GM03348 (cell line): Measurements from ENCODE around the gene RPS15.
A peak's percentile ranks its signal among the peaks of the same experiment; 100 is the strongest.

Source experiments
- DNase-seq: peaks from one replicate; pipeline ENCODE4 v3.0.0; 2012; ENCODE audit warnings: low spot score

The RPS15 gene

DNA sequence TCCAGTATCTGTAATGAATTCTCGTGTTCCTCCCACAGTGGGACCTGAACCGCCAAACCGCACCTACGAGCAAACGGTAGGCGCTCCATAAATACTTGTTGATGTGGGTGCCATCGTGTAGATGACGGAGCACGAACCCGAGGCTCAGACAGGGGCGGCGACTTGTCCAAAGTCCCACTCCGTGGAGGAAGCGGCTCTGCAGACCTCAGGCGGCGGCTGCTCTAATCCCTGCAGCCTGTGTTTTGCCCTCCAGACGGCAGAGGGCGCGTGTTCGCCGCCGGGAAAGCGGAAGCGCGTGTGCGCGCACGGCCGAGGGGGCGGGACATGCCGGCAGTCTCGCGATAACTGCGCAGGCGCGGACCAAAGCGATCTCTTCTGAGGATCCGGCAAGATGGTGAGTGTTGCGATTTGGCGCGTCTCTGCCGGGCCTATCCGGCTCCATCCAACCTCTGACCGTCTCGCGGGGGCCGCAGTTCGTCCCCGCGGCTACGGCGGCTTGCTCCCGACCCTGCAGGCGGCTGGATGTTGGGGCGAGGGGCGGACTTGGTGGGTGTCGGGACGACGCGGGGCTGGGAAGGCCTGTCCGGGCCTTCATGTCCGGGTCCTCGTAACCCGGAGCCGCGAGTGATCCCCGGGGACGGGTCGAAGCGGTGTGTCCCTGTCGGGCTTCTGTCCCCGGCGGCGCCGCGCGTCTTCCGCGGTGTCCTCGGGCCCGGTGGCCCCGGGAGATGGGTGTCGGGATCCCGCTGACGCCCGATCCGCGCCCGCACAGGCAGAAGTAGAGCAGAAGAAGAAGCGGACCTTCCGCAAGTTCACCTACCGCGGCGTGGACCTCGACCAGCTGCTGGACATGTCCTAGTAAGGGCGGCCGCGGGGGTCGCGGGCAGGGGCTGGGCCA is at the start of gene RPS15:
TSS of gene RPS15 (plus strand) at position 362 of the 898 bp plus-strand sequence. CDS start at position 392, 30 bp downstream.
- DNase-seq, result peak; percentile 97

DNA sequence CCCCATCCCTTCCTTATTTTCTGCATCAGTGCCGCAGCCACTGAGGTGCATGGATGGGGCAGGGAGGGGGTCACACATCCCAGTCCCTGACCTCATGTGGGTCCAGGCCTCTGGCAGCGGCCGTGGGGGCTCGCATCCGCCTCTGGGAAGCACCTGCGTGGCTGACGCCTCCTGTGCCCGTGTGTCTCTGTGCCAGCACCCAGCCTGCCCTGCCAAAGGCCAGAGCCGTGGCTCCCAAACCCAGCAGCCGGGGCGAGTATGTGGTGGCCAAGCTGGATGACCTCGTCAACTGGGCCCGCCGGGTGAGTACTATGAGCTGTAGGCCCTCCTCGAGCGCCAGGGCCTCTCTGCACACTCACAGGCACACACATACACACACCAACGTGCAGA is 49.6 kb upstream of the RPS15 start:
- DNase-seq, result no peak

DNA sequence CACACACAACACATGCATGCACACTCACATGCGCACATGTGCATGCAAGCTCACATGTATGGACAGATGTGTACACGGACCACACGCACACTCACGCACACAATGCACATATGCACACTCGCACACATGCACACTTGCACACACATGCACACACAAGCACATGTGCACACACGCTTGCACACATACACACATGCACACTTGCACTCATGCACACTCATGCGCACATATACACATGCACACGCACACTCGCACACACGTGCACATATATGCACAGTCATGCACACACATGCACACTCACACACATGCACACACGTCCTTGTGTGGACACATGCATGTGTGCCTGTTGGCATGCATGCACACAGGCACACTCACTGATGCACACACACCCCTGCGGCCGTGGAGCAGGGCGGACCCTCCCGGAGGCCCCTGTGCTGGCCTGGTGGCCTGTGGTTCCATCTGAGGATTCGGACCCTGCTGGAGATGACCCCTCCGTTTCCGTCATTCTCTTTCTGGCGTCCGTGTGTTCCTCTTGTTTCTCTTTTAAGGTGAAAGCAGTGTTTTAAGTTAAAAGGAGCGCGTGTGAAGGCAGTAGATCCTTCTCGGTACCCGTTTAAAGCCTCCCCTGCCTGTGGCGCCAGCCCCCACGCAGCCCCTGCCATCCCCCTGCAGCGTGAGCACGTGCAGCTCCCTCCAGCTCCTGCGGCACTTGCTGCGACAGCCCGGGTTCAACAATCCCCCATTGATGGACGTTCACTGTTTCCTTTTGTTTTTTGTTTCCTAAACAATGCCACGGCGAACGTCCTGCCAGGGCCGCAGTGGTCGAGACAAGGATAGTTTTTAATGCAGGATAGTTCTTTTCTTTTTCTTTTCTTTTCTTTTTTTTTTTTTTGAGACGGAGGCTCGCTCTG is 48.9 kb upstream of the RPS15 start:
- DNase-seq, result no peak

DNA sequence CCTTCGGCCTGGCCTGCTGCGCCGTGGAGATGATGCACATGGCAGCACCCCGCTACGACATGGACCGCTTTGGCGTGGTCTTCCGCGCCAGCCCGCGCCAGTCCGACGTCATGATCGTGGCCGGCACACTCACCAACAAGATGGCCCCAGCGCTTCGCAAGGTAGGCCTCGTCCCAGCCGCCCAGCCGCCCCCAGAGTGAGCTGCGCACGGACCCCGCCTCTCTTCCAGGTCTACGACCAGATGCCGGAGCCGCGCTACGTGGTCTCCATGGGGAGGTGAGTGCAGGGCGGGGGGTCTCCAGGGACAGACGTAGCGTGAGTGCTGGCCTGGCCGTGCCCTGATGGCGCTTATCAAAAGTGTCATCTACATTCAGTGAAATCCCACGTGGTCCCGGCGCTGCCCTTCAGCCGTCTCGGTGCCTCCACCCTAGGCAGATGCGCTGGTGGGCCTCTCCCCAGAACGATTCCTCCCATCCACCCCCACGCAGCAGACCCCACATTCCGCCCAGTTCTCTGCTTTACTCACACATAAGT is 47.2 kb upstream of the RPS15 start:
- no peak for DNase-seq

DNA sequence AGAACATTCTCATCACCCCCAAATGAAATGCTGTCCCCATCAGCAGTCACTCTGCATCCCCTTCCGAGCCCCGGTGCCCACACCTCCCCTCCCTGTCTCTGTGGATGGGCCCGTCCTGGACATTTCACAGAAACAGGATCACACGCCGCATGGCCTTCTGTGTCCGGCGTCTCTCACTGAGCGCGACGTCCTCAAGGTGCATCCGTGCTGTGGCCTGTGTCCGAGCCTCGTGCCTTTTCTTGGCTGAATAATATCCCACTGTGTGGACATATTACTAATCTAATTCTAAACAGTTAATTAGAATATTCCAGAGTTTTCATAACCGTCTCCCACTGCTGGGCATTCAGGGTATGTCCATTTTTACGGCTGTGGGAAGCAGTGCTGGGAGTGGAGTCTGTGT is 45.8 kb upstream of the RPS15 start:
- DNase-seq, result no peak

DNA sequence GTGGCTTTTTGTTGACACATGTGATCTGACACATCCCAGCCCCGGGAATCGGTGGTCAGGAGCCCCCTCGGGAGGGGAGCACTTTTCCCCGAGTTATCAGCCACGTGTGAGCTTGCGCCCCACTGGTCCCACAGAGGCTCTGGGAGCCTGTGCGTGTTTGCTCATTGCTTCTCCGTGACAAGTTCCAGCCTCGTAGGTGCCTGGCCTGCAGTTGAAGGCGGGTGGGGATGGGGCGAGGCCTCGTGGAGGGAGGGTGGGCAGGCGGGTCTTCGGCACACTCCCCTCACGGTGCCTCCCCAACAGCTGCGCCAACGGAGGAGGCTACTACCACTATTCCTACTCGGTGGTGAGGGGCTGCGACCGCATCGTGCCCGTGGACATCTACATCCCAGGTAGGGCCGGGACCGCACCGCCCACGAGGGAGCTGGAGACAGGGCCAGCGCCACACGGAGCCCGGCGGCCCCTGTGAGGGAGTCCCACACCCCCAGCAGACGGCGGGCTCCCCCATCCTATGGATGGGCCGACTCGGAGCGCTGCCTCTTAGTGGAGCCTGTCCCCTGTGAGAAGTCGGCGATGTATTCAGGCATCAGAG is 45.2 kb upstream of the RPS15 start:
- DNase-seq, result no peak

DNA sequence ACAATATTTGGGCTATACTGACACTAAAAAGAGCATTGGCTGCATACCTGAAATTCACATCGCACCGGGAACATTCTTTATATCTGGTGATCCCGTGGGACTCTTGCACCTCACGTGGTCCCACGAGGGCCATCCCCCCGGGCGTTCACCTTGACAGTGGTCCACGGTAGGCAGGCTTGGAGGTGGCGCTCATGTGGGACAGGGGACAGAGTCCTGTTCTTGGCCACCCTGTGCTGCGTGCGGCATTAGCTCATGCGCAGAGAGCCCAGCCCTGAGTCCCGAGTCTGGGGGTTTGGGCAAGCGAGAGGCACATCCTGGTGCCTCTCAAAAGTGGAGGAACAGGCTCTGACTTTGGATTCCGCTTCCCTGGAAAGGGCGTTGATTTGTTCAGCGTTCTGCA is 44.4 kb upstream of the RPS15 start:
- no peak for DNase-seq

DNA sequence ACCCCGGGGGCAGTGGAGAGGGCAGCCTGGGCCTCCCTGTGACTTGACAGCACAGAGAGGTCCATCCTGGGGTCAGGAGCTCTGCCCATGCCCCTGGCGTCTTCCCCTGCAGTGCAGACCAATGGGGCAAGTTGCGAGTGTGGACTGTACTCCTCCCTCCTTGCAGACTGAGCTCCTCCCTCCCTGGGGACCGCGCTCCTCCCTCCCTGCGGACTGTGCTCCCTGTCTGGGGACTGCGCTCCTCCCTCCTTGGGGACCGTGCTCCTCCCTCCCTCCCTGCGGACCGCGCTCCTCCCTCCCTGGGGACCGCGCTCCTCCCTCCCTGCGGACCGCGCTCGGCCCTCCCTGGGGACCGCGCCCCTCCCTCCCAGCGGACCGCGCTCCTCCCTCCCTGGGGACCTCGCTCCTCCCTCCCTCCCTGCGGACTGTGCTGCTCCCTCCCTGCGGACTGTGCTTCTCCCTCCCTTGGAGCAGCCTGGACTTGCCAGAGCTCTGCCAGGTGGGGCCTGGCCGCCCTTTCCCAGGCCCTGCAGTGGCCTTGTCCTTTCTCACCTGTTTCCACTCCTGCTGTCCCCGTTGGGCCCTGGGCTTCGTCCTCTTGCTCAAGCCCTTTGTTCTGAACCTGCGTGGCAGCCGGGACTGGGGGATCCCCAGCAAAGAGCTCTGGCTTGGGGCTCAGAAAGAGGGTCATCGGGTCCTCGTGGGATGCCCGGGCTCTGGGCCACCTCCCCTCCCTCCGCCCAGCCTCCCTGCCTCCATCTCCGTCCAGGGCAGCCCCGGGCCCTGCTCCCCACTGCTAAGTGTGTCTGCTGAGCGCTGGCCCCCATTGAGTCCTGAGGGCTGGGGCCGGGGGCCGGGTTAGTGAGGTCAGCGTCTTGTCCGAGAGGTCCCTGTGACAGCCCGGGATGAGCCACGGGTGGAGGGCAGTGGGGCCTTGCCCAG is 43.7 kb upstream of the RPS15 start:
- DNase-seq, result no peak

DNA sequence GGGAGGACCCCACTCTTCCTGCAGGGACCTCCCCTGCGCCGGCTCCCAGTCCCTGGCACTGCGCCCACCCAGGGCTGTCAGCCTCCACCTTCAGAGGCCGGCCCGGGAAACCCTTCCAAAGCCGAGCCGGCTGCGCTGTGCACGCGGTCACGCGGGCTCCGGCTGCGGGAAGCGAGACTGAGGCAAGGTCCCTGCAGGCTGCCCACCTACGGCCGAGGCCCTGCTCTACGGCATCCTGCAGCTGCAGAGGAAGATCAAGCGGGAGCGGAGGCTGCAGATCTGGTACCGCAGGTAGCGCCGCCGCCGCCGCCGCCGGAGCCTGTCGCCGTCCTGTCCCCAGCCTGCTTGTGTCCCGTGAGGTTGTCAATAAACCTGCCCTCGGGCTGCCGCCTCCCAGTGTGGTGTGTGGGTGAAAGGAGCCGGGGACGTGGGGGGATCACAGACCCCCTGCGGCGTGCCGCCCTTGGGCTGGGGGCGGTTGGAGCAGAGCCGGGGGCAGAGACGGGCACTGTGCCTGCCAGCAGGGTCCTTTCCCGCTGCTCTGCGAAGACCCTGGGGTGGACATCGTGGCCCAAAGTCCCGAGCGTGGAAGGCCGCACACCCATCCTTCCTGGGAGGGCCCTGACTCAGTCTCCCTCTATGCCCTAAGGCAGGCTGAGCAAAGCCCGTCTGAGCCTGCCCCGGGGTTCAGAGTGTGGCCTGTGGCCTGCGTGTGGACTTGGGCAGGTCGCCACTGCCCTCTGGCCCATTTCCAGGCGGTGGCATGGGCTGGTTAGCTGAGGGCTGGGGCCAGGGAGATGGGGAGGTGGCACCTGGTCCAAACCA is 42.8 kb upstream of the RPS15 start:
- no peak for DNase-seq

DNA sequence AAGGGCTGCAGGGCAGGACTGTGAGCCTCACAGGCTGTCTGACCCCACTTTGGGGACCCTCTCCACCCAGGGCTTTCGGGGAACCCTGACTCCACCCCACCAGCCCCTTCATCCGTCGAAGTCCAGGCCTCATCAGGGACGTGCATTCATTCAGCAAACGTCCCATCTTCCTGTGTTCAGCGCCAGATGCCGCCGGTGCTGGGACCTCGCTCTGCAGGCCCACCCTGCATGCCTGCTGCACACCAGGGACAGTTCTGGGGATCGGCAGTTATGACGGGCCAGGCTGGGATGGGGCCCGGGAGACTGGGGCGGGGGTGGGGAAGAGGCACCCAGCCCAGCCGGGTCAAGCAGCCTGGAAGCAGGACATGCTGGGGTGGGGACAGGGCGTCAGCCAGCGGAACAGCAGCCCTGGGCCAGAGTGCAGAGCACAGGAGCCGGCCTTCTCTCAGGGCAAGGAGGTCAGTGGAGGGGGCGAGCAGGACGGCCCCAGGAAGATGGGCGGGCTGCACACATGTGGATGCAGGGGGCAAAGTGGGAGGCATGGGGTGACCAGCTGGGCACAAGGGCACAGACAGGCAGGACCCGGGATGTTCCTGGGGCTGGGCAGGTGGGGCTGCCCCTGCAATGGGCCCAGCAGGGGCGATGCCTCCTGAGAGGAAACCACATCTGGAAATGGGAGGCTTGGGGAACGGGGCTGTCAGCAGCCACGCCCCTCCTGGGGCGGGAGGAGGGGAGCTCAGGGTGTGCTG is 42.0 kb upstream of the RPS15 start:
- peak; percentile 32 for DNase-seq

DNA sequence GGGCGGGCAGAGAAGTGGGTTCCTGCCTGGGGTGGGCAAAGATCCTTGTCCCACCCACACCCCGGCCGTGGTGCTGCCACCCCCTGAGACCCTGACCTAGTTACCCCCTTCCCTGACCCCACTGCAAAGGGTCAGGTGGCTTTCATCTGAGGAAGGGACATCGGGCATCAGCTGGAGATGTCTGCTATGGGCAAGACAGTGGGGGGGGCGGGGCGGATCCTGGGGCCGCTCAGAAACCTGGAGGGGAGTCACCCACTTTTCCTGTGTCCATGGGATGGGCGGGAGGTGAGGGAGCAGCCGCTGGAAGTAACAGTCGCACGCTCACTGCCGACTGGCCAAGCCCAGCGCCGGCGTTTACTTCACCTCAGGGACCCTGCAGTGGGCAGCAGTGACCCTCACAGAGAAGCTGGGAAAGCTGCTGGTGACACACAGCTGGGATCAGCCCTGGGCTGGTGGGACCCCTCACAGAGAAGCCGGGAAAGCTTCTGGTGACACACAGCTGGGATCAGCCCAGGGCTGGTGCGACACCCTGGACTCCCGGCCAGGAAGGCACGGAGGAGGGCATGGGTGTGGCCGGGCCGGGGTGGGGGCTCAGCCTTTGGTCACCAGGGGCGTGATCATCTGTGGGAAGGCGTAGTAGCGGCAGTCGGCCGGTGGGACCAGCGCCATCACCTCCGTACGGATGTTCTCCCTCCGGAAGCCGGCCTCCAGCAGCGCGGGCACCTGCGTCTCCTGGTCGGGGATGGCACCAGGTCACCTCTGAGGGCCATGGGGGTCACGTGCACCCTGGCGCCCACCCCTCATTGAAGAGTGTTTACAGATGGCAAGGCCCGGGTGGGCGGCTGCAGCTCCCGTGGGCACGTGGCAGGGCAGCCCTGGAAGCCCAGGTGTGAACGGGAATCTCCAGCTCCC is 41.2 kb upstream of the RPS15 start:
- no peak for DNase-seq

DNA sequence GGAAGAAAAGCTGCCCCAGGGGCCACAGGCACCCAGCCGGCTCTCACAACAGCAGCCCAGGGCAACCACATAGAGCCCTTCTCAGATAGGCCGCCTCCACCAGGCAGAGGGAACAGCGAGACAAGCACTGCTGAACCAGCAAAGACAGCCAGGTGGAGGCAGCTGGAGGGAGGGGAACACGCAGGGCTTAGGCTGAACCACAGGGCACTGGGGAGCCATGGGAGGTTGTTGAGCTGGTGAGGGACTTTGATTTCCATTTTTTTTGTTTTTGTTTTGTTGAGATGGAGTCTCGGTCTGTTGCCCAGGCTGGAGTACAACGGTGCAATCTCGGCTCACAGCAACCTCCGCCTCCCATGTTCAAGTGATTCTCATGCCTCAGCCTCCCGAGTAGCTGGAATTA is 40.4 kb upstream of the RPS15 start:
- no peak for DNase-seq

DNA sequence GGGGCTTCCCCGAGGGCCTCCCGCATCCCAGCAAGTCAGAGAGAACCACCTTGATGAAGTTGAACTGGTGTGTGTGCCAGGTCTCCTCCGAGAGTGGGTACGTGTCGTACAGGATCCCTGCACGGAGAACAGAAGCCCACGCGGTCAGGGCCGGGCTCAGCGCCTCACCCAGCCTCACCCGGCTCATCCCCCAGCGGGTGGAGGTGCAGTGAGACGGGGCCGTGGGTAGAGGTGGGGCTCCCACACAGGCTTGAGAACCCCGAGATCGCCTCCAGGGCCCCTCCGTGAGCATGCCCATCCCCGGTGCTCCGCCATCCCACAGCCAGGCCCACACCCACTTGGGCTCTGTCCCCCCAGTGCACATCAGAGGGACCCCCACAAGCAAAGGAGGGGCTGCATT is 39.1 kb upstream of the RPS15 start:
- no peak for DNase-seq

DNA sequence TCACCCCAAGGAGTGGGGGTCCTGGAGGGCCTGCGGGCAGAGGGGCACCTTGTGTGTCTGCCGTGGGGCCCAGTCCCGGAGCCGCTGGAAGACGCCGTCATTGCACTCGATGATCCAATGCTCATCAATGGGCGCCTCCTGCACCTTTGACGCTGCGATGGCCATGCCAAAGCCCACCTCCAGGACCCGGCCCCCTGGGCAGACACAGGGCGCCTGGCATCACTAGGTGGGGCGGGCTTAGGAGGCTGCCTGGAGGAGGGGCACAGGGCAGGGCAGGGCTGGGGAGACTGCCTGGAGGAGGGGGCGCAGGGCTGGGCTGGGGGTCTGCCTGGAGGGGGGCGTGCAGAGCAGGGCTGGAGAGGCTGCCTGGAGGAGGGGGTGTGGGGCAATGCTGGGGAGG is 38.5 kb upstream of the RPS15 start:
- DNase-seq, result no peak

DNA sequence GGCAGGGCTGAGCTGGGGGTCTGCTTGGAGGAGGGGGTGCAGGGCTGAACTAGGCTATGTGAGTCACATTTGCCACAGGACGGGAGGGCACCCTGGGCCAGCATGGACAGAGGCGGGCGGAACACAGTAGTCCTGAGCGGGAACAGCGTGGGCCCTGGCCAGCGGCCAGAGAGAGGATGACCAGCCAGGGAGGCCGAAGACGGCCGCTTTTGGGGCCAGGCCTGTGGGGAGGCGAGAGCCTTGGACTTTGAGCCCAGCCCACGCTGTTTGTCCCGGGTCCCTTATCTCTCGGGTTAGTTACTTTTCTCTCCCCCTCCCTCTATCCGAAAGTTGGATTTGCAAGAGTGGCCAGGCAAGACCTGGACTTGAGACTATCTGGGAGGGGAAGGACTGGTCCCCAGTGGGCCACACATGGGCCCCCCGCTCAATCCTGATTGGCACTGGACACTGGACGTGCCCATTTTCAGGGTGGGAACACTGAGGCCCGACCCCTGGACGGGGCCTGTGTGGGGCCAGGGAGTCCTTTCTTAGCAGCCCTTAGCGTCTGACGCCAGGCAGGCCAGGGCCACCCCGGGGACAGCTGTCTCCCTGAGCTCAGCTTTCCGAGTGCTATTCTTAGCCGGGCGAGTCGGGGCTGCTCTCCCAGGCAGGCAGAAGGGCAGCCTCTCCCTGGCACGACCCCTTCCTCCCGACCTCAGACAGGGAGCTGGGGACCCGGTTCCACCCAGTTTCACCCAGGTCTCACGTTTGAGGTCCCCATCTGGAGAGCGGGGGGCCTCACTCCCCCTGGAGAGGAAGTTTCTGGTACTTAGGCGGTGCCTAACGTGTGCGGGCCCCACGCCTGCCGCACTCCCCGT is 37.7 kb upstream of the RPS15 start:
- DNase-seq, result peak; percentile 47

DNA sequence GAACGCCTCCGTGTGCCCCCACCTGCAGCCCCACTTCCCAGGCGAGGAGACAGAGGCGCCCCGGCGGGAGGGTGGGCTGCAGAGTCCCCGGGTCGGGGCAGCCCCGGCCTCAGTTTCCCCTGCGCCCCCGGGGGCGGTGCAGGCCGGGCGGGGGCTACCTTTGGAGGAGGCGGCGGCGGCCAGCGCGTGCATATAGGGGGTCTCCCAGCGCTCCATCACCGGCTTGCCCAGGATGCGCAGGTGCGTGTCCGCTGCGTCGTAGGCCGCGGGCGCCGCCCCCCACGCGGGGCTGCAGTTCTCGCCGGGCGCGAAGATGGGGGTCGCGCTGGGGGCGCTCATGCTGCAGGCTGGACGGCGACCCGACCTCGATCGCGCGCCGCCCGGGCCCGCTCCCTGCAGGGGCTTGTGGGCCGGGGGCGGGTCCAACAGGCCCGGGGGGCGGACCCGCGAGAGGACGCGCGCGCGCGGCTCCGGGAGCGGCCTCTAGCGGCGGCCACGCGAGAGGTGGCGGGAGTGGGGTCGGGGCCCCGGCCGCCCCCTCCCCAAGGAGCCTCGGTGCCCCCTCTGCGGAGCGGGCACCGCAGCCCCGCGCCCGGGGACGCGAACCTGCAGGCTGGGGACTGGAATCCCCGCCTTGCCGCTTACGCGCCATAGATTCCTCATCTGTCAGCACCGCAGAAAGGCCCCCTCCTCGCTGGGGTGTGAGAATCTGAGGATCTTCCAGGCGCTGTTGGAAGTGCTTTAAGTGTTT is 36.9 kb upstream of the RPS15 start, which contains the start of gene GAMT:
TSS of gene GAMT (minus strand) at position 405 of the 751 bp plus-strand sequence. CDS start at position 339, 66 bp downstream.
- peak; percentile 92 for DNase-seq

DNA sequence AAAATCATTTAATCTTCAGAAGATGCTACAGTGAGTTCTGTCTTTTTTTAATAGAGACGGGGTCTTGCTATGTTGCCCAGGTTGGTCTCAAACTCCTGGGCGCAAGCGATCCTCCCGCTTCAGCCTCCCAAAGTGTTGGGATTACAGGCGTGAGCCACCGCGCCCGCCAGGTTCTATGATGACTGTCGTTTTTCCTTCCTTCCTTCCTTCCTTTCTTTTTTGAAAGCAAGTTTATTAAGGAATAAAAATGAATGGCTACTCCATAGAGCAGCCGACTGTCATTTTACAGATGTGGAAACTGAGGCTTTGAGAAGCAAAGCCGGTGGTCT is 36.3 kb upstream of the RPS15 start:
- no peak for DNase-seq
